HFFc6 (cell line): ENCODE results near the gene ABLIM1. TPM values are rescaled to one million over a fixed set of nuclear protein-coding genes. Genes with fewer than 3 reads are reported as not detected.
A peak's percentile ranks its signal among the peaks of the same experiment; 100 is the strongest.

Experiments
- DNase-seq: peaks from one replicate; pipeline ENCODE4 v3.0.0-alpha.2; 2018
- H3K27ac Mint-ChIP-seq: 2 replicates; pipeline ENCODE4 v1.8.0; 2020; ENCODE audit warnings: mild to moderate bottlenecking, mixed read lengths
- H3K27me3 Mint-ChIP-seq: 2 replicates; pipeline ENCODE4 v1.8.0; 2021; ENCODE audit warnings: mild to moderate bottlenecking, moderate library complexity, mixed read lengths; ENCODE audit not compliant: insufficient read depth
- H3K36me3 Mint-ChIP-seq: 2 replicates; pipeline ENCODE4 v1.8.0; 2021; ENCODE audit warnings: low read depth, mixed read lengths
- H3K4me1 Mint-ChIP-seq: 2 replicates; pipeline ENCODE4 v1.8.0; 2020; ENCODE audit warnings: low read depth, mixed read lengths
- H3K4me3 Mint-ChIP-seq: 2 replicates; pipeline ENCODE4 v1.8.0; 2020; ENCODE audit warnings: mild to moderate bottlenecking, moderate library complexity, mixed read lengths
- H3K9me3 Mint-ChIP-seq: 2 replicates; pipeline ENCODE4 v1.8.0; 2020; ENCODE audit warnings: mild to moderate bottlenecking, mixed read lengths
- total RNA-seq, 6 experiments: library from RNA; stranded (reverse); fragmentation: NEBNext Ultra II Directional; extraction: Animal tissue kit (Norgen Biotek cat#: 25700); gene quantifications; 2 replicates in 1 of 6; 3 replicates in 5 of 6; pipeline ENCODE4 v1.2.3, GENCODE V29; 2021
- TF ChIP-seq, protein P1 (sequence below): fragments of 200-600 bp; sonication (generic); IDR thresholded peaks from 2 replicates; pipeline ENCODE4 v1.5.0; 2021; ENCODE audit warnings: antibody characterized with exemption, mild to moderate bottlenecking

The ABLIM1 gene
- total RNA-seq, 6 experiments from 2014 or later: 8.0 to 14.6 (median 8.7) TPM

DNA sequence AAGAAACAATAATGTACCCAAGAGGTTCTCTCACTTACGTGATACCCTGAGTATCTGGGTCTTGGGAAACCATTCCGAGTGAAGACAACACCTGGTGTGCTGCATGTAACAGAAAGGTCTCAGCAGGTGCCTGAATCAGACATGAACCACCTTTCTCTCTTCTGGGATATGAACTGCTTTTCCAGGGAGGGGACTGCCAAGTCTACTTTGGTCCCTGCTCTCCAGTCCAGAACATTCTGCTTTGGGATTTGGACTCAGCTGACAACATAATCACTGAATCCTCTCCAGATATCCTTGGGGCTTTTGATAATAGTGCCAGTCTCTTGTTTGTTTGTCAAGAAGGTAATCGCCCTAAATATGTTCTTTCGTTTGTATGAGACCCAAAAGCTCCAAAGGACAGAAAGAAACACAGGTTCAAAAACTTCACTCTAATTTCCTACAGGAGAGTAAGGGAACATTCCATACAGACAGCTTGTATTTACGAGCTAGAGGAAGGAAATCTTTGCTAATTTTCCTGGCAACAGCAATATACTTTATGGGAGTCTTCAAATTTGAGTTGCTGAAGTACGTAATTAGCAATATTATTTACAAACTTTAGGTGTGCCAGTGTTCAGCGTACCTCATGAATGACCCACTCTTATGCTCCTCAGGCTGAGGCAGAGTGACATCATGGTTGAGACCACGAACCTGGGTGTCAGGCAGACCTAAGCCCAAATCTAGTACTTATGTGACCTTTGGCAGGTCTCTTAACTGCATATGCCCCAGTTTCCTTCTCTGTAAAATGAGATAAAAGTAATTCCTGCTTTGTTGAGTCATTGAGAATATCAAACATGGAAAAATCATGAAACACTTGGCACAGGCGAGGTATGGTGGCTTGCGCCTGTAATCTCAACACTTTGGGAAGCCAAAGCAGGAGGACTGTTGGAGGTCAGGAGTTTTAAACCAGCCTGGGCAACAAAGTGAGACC, 5.4 kb downstream of the ABLIM1 start:
- Mint-ChIP-seq H3K9me3 (no peaks in the 10 kb centered on the region), H3K27ac (no peak overlapping the region), H3K36me3 (no peaks in the 10 kb centered on the region), H3K27me3 (no peaks in the 10 kb centered on the region; the same call in 1 of the 2 replicates), H3K4me3 (no peak overlapping the region), H3K4me1 (peaks cover 44% of the 10 kb centered on the region)
- no peak for DNase-seq
- TF ChIP-seq, protein P1, sequence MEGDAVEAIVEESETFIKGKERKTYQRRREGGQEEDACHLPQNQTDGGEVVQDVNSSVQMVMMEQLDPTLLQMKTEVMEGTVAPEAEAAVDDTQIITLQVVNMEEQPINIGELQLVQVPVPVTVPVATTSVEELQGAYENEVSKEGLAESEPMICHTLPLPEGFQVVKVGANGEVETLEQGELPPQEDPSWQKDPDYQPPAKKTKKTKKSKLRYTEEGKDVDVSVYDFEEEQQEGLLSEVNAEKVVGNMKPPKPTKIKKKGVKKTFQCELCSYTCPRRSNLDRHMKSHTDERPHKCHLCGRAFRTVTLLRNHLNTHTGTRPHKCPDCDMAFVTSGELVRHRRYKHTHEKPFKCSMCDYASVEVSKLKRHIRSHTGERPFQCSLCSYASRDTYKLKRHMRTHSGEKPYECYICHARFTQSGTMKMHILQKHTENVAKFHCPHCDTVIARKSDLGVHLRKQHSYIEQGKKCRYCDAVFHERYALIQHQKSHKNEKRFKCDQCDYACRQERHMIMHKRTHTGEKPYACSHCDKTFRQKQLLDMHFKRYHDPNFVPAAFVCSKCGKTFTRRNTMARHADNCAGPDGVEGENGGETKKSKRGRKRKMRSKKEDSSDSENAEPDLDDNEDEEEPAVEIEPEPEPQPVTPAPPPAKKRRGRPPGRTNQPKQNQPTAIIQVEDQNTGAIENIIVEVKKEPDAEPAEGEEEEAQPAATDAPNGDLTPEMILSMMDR: no peak

DNA sequence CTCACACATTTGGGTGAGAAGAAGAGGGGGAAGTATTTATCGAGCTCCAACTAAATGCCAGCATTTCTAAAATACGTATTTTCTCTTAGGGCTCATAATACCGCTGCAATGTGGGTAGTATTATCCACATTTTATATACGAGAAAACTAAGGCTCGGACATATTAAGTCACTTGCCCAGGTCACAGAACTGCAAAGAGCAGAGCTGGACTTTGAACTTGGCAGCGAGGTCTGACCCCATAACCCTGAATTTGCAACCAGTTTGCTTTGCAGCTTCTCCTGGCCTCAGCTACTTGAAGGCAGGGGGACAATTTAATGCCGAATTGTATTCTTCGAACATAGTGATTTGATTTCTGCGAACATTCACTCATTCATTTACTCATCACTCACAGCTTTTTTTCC, 7.2 kb downstream of the ABLIM1 start:
- Mint-ChIP-seq H3K9me3 (no peaks in the 10 kb centered on the region), H3K27ac (no peak overlapping the region), H3K4me3 (no peak overlapping the region), H3K36me3 (no peaks in the 10 kb centered on the region), H3K27me3 (no peaks in the 10 kb centered on the region; the same call in 1 of the 2 replicates), H3K4me1 (peaks cover 56% of the 10 kb centered on the region)
- DNase-seq: no peak
- TF ChIP-seq, protein P1: no peak

DNA sequence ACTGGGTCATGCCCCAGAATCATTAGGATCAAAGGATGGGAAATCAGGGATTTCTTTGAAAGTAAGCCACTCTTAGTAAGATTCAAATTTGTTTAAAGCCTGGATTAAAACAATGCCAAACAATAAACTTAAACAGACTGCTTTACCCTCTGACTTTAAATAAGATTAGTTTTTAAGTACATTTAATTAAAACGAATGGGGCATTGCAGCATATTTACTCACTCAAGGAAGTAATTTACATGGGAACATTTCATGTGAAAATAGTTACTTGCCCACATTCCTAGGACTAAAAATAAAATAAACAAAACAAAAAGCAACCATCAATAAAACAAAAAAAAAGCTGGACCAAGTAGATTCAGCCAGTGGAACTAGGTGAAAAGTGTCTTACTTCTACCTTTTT, 7.8 kb downstream of the ABLIM1 start:
- Mint-ChIP-seq H3K4me3 (no peak overlapping the region), H3K4me1 (peaks cover 56% of the 10 kb centered on the region), H3K9me3 (no peaks in the 10 kb centered on the region)

DNA sequence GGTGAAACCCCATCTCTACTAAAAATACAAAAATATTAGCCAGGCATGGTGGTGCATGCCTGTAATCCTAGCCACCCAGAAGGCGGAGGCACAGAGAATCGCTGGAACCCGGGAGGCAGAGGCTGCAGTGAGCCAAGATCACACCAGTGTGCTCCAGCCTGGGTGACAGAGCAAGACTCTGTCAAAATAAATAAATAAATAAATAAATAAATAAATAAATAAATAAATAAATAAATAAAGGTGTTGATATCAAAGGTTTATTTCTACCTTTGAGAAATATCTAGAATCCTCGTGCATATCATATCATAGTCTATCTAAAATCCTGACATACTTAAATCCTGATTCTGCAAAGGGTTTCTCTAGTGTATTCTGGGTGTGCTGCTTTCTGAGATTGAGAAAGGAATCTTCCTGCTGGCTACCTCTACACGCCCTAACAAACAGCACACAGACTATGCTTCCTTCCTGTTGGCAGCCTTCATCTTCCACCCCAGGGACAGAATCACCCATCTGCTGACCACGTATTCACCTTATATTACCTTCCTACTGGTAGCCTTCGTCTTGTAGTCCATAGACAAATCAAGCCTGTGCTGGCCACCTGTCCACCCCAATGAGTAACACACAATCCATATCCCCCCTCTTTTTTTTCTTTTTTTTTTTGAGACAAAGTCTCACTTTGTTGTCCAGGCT, 8.7 kb downstream of the ABLIM1 start:
- H3K27ac Mint-ChIP-seq: no peak overlapping the region
- H3K9me3 Mint-ChIP-seq: no peaks in the 10 kb centered on the region
- TF ChIP-seq, protein P1: no peak

More for the DNA sequence above, 7.8 kb downstream of the ABLIM1 start:
- Mint-ChIP-seq H3K27ac (no peak overlapping the region), H3K36me3 (no peaks in the 10 kb centered on the region), H3K27me3 (no peaks in the 10 kb centered on the region; the same call in 1 of the 2 replicates)
- TF ChIP-seq, protein P1: no peak
- no peak for DNase-seq

DNA sequence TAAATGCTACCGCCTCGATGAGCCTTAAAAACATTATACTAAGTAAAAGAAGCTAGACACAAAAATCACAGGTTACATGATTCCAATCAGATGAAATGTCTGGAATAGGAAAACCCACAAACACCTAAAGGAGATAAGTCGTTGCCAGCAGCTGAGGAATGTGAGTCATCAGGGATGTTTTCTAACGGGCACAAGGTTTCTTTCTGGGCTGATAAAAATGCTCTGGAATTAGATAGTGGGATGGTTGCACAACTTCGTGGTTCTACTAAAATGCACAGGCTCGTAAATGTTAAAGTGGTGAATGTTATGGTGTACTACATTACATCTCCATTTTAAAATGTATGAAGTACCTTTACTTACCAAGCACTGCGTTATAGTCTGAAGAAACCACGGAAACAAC, 9.7 kb downstream of the ABLIM1 start:
- no peaks in the 10 kb centered on the region for H3K36me3 Mint-ChIP-seq
- TF ChIP-seq, protein P1: no peak
- peaks cover 48% of the 10 kb centered on the region for H3K4me1 Mint-ChIP-seq
- peak overlapping the region; percentile 49 for H3K4me3 Mint-ChIP-seq
- DNase-seq: peak; percentile 85
- no peaks in the 10 kb centered on the region for H3K9me3 Mint-ChIP-seq
- peak overlapping the region; percentile 37 for H3K27ac Mint-ChIP-seq
- no peaks in the 10 kb centered on the region; the same call in none of the 2 replicates for H3K27me3 Mint-ChIP-seq

More for the DNA sequence above, 8.7 kb downstream of the ABLIM1 start:
- Mint-ChIP-seq H3K4me3 (no peak overlapping the region), H3K36me3 (no peaks in the 10 kb centered on the region), H3K4me1 (peaks cover 49% of the 10 kb centered on the region), H3K27me3 (no peaks in the 10 kb centered on the region; the same call in none of the 2 replicates)
- DNase-seq: no peak
